HG03196 (cell line): ENCODE results near the gene SLCO2B1.

Experiments
- ATAC-seq: cut with Tn5 transposase; IDR thresholded peaks from one replicate; pipeline ENCODE4 v1.9.1; 2021; ENCODE audit not compliant: unreplicated experiment

SLCO2B1 gene

DNA sequence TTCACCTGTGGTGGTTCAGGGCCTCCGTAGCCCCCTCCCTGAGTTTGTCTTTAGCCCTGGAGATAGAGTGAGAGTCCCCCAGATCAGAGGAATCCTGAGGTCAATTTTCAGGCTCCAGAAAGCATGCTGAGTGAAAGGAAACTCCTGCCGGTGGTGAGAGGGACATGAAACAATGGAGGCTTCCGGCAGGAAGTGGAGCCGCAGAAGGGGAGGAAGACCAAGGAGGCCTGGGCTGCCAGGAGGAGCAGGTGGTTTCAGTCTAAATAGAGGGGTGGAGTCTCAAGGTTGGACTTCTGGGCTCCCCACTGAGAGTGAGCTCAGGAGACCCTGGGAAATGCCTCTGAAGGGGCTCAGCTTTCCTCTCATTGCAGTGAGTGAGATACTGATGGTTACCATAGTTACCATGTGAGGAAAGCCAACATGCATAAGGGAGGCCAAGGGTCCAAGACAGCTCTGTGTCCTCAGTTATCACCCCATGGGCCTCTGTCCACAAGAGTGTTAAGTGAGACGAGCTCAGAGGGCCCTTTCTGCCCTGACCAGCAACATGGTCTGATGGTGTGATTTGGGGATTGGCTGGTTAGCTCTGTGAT is 10.7 kb downstream of the SLCO2B1 start:
- no peak for ATAC-seq

- ATAC-seq, result no peak
Observed at GRCh38 chr11:75162954-75163353, 12.0 kb downstream of the SLCO2B1 start.

DNA sequence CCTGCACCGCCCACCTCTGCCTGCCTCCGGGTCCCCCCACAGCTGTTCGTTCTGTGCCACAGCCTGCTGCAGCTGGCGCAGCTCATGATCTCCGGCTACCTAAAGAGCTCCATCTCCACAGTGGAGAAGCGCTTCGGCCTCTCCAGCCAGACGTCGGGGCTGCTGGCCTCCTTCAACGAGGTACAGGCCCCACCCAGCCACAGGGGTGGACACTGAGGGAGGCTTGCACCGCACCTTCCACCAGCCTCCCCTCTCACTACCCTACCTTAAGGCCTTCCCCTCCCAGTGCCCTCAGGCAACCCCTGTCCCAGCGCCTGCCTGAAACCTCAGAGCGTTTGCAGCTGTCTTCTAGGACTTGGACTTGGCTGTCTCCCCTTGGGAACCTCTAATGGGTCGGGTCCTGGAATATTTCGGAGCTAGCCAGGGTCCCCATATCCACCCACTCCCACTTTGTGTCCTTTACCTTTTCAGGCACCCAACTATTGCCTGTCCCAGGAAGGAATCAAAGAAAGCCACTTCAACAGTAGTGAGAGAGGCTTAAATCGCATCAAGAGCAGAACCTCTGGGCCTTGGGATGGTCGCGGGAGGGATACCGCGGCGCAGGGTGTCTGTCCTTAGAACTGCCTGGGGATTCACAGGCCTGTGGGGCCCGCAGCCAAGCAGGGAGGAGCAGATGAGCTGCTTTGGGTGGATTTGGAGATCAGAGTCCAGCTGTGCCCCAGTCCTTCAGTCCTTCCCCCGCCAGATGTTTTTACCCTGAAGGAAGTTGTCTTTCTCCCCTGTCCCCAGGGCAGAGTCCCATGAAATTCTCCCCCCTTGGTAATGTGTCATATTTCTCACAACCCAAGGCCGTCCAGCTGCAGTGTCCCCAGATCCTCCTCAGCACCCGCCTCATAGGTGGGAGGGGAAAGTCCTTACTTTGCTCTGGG is 13.3 kb downstream of the SLCO2B1 start:
- no peak for ATAC-seq

DNA sequence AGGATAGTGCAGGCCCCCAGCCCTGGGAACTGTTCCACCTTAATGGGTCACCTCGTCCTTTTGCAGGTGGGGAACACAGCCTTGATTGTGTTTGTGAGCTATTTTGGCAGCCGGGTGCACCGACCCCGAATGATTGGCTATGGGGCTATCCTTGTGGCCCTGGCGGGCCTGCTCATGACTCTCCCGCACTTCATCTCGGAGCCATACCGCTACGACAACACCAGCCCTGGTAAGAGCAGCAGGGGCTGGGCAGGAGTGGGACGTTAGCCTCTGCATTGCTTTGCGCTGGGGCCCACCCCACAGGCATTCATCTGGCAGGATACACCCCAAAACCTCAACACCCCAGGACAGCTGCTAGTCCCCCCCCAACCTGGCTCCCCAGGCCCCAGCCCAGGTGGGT is 14.8 kb downstream of the SLCO2B1 start:
- no peak for ATAC-seq

GRCh38 chr11:75166791-75167190 is 15.9 kb downstream of the SLCO2B1 start:
- ATAC-seq, result no peak

- ATAC-seq, result no peak
Observed at GRCh38 chr11:75167617-75168016, 16.7 kb downstream of the SLCO2B1 start.

DNA sequence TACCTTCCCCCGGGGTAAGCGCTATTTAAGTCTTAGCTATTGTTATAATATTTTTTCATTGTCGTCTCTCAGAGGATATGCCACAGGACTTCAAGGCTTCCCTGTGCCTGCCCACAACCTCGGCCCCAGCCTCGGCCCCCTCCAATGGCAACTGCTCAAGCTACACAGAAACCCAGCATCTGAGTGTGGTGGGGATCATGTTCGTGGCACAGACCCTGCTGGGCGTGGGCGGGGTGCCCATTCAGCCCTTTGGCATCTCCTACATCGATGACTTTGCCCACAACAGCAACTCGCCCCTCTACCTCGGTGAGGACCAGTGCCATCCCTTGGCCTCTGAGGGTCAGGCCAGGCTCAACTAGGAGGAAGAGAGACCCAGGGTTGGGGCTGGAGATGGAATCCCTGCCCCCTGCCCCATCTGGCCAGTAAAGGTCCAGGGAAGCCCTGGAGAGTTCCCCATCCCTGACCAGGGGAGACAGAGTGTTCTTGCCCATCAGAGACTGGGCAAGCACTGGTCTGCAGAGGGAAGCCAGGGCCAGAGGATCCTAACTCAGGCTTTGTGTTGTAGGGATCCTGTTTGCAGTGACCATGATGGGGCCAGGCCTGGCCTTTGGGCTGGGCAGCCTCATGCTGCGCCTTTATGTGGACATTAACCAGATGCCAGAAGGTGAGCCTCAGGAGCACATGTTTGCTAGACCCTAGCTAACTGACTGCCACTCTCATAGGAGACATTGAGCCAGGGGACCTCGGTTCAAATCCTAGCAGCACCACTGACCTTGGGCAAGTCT is 18.4 kb downstream of the SLCO2B1 start:
- no peak for ATAC-seq

DNA sequence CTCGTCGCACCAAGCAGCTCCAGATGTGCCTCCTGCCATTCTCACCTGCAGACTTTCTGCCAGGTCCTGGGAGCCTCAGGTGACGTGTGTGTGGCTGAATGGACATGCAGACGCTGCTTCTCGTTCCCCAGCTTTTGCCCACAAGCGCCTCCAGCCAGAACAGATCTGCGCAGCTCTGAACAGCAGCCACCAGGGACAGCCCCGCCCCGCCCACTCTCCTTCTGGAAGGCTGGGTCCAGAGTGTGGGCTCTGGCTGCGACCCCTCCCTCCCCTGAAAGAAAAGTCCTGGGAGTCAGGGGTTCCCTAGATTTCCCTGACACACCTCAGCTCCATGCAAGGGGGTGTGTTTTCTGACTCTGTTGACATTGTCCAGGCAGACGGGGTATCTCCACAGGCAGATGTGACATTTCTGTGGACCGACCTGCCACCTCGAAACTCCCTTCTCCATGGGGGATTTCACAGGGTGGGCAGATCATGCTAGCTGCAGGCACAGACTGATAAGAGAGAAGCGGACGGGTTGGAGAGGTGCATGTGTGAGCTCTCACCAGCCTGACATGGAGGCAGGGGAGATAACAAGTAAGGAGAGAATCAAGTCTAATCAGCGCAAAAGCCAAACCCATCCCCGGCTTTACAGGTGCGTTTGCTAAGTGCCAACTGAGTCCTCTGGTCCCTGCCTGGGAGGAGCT is 19.8 kb downstream of the SLCO2B1 start:
- ATAC-seq, result no peak

DNA sequence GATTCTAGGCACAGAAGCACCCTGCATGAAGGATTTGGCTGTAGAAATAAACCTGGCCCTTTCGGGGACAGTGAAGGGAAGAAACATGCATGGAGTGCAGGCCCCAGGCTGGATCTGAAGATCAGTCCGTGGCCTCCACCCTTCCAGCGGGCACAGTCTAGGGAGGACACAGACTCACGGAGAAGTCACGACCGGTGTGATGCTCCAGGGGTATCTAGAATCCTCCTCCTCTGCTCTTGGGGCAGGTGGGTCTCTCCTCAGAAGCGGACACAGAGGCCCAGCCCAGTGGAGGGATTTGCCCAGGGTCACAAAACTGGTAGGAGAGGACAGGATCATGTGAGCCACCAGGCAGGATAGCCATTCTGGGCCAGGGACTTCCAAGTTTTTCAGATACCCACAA is 22.4 kb downstream of the SLCO2B1 start:
- no peak for ATAC-seq

DNA sequence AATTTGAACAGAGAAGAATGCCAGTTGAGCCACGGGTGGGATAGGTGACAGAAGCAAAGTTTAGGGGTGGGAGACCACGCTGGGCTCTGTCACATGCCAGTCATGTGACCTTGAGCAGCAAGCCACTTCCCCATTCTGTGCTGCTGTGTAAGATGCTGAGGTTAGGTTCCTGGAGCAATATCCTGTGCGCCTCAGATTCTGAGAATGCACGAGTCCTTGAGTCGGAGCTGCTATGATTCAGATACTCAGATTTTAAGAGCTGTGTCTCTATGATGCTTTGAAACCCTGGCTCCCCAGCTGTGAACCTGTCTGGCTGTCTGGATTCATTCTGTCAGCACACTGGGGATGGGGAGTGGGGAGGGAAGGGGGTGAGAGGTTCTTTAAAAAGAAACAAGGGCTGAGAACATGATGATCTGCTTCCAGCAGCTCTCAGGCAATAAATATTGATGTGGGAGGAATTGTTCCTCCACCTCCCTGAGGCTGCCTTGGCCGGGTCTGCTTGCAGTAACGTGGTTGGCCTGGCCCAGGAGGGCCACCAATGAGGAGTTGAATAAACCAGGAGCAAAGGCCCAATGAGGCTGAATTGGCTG is 24.0 kb downstream of the SLCO2B1 start:
- no peak for ATAC-seq

DNA sequence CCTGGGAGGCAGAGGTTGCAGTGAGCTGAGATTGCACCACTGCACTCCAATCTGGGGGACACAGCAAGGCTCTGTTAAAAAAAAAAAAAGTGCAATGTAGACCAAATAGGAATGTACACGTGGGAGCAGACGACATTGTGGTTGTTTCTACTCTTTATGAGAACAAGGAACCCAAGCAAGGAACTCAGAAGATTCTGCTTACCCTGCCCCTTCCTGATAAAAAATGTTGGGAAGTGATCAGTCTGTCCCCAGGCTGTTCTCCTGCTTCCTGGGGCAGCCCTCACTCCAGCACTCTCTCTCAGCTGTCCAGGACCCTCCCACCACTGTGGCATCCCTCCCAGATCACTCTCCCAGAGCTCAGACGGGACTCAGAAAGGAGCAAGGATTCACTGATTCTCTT is 31.8 kb downstream of the SLCO2B1 start:
- ATAC-seq, result no peak

DNA sequence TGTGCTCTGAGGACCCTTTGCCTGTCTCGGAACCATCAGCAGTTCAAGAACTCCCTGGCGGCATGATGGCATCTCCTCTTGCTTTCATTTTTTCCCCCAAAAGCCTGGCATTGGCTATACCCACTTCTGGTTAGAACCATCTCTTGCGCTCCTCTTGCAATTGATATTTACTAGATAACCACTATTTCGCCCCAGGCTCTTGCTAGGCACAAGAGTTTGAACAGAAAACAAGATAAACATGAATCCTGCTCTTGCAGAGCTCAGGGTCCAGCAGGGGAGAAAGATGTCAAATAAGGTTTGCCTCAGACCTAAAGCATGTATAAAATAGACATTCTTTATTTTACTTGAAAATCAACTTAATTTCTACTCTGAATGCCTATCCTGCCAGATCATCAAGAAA is 33.1 kb downstream of the SLCO2B1 start:
- ATAC-seq, result no peak

GRCh38 chr11:75184757-75185425 is 34.0 kb downstream of the SLCO2B1 start:
- no peak for ATAC-seq

- ATAC-seq, result no peak
Observed at GRCh38 chr11:75185866-75186265, 35.0 kb downstream of the SLCO2B1 start.

GRCh38 chr11:75186999-75187398 is 36.1 kb downstream of the SLCO2B1 start:
- ATAC-seq, result no peak

- no peak for ATAC-seq
Observed at GRCh38 chr11:75188671-75189070, 37.8 kb downstream of the SLCO2B1 start.

GRCh38 chr11:75189108-75189507 is 38.2 kb downstream of the SLCO2B1 start:
- no peak for ATAC-seq

DNA sequence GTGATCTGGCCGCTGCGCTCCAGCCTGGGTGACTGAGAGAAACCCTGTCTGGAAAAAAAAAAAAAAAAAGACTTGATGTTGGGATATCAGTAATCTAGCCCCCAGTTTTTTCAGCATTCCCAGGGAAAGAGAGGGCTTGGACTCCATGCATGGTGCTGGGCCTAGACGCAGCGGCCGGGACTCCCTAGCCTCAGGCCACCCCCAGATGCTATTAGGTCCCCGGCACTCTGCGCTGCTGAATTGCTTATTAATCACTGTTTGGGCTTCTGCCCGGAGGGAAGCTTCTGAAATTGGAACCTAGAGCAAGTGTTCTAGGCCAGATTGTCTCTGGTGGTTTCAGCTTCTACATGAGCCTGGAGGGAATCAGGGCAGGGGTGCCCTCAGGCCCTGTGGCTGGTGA is 39.0 kb downstream of the SLCO2B1 start:
- ATAC-seq, result no peak

GRCh38 chr11:75190652-75191329 is 39.9 kb downstream of the SLCO2B1 start:
- no peak for ATAC-seq

DNA sequence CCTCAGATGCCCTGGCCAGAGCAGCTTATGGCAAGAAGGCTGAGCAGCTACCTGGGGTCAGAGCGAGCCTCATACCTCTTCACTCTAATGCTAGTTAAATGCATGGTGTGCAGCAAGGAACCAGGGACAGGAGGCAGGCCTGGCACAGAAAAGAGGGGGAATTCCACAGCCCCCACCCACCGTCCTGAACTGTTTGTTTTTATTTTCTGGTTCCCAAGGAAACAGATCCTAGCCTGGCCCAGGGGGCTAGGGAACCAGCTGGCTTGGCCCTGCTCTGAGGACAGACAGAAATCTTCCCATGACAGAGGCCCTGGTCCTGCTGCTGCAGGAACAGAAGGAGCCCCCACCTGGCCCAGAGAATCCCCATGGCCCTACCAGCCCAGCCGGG is 40.4 kb downstream of the SLCO2B1 start:
- ATAC-seq, result no peak
